GM18499 (cell line): Measurements from ENCODE around the gene TMEM258.

ENCODE experiments used
- ATAC-seq: cut with Tn5 transposase; IDR thresholded peaks from one replicate; pipeline ENCODE4 v1.9.1; 2021; ENCODE audit warnings: moderate number of reproducible peaks; ENCODE audit not compliant: insufficient read depth, unreplicated experiment

The TMEM258 gene

DNA sequence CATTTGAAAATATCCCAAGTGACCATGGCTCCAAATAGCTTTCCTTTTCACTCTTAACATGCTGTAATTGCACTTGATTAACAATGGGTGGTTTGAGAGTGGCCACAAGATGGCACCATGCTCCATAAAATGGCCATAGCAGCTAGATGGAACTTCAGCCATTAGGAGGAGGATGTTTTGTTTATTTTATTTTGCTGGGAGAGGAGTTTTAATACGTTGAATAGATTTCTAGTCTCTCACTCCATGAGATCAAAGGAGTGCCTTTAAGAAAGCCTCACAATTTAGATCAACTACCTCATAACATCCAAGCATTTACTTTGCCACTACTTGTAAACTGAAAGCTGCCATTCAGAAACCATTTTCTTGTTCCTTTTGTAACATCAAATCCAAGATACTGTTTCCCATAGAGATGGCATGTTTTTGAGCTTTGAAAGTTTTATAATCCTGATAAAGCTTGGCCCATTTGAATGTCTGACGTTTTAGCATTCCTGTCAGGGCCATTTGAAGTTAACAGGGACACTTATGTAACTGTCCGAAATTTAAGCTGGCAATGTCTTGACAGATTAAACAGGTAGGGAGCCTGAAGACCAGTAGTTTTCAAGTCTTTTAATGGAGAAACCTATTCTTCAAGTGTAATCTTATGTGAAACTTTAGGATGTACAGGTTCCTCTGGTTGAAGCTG, 5.0 kb upstream of the TMEM258 start:
- no peak for ATAC-seq

DNA sequence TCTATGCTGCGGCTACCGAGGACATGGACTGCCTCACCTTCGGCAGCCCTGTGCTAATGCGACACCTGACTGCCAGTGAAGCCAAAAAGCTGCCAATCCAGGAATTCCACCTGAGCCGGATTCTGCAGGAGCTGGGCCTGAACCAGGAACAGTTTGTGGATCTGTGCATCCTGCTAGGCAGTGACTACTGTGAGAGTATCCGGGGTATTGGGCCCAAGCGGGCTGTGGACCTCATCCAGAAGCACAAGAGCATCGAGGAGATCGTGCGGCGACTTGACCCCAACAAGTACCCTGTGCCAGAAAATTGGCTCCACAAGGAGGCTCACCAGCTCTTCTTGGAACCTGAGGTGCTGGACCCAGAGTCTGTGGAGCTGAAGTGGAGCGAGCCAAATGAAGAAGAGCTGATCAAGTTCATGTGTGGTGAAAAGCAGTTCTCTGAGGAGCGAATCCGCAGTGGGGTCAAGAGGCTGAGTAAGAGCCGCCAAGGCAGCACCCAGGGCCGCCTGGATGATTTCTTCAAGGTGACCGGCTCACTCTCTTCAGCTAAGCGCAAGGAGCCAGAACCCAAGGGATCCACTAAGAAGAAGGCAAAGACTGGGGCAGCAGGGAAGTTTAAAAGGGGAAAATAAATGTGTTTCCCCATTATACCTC, 3.6 kb upstream of the TMEM258 start:
- no peak for ATAC-seq

DNA sequence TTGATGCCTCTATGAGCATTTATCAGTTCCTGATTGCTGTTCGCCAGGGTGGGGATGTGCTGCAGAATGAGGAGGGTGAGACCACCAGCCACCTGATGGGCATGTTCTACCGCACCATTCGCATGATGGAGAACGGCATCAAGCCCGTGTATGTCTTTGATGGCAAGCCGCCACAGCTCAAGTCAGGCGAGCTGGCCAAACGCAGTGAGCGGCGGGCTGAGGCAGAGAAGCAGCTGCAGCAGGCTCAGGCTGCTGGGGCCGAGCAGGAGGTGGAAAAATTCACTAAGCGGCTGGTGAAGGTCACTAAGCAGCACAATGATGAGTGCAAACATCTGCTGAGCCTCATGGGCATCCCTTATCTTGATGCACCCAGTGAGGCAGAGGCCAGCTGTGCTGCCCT, 3.1 kb upstream of the TMEM258 start:
- no peak for ATAC-seq

DNA sequence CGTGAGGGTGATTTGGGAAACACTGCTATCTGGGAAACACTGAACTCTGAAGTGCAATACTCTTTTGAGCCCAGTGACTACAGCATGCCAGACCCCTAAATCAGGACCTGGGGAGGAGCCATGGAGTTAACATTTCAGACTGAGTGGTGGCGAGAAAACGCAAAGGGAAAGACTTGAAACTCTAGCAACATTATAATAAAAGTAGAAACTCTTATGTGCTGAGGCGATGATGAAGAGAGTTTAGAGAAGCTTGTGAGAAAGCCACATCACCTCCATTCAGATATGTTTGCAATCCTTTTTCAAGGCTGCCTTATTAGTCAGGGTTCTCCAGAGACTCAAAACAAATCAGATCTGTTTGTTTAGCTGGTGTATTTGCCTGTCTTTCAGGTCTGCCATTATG, 2.2 kb upstream of the TMEM258 start:
- no peak for ATAC-seq

DNA sequence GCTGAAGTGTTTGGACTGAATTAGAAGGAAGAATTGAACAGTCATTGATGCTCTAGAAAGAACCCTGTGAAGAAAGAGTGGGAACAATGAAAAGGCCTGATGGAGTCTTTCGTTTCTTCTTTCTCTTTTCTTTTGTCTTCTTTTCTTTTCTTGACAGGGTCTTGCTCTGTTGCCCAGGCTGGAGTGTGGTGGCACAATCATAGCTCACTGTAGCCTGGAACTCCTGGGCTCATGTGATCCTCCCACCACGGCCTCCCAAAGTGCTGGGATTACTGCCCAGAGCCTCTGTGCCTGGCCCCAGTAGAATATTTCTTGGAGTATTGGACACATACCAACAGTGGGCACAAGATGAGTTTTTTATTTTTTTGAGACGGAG, 1.4 kb upstream of the TMEM258 start:
- ATAC-seq = no peak

DNA sequence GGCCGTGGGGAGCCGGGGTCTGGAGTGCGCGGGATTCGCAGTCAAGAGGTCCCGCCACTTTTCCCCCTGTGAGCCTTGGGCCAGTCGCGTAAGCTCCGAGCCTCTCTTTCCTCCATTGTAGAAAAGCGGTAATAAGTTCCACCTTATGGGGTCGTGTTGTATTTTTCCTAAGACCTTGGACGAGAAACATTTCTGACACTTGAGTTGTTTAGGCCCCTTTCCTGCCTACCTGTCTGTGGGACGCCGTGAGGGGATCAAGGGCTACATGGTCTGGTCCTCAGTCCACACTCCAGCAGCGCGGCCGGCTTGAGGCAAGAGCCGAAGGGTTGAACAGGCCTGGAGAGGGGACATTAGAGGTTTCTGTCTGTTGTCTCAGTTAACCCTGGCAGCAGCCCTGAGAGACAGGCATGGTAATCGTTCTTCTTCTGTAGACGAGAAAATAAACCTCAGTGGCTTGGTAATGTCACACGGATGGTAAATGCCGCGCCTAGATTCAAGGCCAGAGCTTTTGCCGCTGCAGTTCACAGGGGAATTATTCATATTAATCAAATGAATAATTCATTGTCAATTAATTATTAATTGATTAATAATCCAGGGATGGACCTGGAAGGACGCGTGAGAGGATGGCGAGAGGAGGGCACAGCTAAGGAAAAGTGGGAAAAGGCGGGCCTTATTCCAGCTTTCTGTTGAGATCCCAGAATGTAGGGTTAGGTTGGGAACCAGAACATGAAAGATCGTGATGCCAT, 857 bp upstream of the TMEM258 start:
- no peak for ATAC-seq

DNA sequence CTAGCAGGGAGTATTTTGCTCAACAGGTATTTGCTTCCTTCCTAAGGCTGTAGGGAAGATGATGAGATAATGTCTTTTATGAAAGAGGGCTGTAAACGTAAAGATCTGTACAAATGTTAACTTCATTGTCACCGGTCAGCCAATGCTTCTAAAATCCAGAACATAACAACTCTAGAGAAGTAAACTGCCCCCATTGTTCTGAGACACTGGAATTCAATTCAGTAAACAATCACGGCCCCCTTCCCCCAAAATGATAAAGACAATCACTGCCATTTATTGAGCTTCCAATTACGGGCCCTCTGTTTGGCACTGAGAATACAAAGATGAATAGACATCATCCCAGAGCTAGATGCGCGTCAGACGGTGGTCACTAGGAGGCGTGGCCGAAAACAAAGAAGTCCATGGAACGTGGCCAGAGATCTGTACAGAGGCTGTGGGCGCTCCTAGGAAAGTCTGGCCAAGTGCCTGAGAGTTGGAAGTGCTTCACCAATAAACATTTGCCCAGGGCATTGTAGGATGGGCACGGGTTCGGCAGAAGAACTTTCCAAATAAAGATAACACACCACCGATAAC, 576 bp downstream of the TMEM258 start:
- no peak for ATAC-seq

DNA sequence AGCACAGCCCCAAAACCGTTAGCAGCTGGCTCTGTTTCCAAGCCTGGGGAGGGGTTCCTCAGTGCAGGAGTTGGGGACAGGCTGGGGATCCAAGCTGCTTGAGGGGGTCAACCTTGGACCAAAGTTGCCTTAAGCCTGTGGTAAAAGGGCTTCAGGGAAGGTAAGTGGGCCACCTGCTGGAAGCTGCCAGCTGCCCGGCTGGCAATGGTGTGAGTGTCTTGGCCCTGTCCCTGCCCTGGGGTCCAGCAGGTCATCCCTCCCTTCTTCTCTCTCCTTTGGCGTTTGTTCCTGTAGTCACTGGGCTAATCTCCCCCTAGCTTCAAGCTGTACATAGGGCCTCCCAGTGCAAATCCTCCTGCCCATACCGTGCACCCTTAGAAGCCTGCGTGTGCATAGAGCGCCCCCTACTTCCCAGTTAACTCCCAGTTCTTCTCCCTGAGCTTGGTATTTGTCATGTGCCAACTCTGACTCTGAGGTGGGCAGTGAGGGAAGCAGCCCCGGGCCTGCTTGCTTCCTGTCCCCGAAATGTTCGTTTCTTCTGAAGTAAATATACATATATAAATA, 4.4 kb downstream of the TMEM258 start:
- ATAC-seq = no peak

DNA sequence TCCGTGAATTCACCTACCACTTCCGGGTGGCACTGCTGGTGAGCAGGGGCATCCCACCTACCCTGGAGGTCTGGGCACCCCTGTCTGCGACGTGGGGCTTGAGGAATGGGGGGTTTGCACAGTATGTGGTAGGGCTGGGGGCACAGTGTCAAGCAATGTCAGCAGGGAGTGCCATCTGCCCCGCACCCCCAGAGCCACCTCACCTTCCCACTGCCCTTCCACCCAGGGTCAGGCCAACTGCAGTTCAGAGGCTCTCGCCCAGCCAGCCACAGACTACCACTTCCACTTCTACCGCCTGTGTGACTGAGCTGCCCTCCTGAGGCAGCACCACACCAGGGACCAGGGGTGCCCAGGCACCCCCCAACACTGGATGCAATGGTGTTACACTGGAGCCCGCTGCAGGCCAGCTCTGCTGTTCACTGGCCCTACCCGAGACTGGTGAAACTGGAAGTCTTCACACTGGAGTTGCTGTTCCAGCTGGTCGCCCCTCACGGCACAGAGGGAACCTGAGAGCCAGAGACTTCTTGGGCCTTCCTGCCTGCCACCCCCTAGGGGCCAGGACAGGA, 6.5 kb downstream of the TMEM258 start:
- ATAC-seq = no peak

DNA sequence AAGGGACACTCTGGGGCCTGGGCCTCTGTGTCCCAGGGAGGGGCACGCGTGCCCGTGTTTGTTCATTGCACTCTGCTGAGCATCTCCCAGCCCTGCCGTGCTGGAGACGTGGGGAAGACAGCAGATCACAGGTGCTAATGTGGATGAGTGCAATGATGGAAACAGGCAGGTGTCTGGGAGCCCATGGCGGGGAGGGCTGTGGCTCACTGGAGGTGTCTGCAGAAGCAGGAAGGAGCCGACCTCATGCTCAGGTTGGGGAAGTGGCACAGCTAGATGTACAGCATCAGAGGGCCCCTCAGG, 7.9 kb downstream of the TMEM258 start:
- no peak for ATAC-seq

DNA sequence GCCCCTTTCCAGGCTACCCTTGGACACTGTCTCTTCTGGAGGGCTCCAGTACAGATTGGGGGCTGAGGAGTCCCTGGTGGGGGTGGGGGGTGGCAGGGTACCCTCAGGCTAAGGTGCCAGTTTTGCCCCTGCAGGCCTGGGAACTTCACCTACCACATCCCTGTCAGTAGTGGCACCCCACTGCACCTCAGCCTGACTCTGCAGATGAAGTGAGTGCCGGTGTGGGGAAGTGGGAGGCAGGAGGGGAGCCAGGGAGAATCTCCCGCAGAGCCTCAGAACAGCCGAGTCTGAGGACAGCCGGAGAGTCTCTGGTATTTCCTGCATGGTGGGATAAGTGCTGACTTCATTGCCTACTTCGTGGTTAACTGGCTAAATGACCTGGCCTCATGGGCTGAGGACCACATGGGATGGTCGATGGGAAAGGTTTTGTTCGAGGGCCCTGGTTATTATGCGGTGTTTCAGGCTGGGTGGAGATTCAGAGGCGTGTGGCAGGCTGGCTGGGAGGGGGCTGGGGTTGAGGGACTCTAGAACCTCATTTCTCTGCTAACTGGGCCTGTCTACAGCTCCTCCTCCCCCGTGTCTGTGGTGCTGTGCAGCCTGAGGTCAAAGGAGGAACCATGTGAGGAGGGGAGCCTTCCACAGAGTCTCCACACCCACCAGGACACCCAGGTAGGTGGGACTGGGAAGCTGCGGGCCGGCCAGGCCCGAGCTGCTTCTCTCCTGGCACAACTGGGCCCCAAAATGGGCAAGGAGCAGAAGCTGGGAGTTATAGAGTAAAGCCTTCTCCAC, 8.5 kb downstream of the TMEM258 start:
- ATAC-seq = no peak

DNA sequence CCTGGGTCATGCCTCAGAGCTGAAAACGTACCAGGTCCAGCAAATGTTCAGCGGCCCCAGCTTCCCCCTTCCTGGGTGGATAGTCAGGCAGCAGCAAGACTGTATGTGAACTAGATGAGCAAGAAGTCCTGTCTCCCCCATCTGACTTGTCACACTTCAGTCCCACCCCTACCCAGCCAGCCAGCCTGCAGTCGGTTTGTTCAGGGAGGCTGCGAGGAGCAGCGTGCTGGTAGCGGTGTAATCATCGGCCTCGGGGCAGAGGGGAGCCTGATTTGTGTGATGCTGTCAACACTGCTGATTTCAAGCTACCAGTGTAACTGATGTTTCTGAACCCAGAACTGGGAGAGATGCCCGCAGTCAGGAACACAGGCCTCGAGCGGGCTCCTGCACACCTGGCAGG, 9.6 kb downstream of the TMEM258 start:
- no peak for ATAC-seq

DNA sequence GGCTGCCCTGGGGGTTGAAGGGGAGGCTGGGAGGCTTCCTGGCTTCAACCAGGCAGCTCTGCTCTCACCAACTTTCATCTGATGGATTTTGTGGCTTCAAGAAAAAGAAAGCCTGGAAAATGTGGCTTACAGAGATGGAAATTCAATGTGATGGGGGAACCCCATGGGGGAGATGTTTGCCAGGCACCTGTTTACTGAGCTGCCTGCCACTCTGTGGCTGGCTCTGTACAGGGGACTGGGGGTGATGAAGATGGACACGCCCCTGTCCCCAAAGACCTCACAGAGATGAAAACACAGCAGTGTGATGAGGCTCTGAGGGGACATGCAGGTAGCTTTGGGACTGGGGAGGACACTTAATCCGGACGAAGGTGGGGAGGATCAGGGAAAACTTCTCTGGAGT, 10.1 kb downstream of the TMEM258 start:
- ATAC-seq = no peak

DNA sequence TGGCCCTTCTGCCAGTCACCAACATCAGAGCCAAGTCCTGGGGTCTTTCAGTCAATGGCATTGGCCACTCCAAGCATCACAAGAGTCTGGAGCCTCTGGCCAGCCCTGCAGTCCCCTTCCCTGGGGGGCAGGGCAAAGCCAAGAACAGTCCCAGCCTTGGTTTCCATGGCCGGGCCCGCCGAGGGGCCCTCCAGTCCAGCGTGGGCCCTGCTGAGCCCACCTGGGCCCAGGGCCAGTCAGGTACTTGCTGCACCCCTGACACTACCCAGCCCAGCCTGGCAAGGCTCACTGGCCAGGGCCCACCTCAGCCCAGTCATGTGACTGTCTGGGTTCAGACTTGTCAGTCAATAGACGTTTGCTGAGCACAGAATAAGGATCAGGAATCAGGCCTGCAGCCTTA, 10.8 kb downstream of the TMEM258 start:
- ATAC-seq = no peak

DNA sequence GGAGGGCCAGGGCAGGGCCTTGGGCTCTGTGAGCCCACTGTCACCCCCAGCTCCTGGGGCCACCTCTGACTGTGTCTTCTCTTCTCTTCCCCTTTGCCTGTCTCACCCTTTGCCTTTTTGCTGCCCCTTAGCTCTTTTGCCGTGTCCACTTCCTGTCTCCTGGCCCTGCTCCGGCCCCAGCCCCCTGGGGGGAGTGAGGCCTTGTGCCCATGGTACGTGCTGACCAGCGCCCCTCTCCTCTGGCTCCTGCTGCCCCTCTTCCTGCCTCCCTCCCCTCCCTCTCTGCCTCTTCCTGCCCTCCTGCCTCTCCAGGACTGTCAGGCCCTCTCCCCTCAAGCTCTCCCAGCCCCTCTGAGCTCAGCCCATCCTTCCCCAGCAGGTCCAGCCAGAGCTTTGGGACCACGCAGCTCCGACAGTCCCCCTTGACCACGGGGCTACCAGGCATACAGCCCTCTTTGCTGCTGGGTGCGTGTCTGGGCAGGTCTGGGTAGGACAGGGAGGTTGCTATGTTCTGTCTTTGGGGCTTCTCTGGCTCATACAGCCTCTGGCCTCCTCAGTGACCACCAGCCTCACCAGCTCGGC, 11.7 kb downstream of the TMEM258 start:
- no peak for ATAC-seq

DNA sequence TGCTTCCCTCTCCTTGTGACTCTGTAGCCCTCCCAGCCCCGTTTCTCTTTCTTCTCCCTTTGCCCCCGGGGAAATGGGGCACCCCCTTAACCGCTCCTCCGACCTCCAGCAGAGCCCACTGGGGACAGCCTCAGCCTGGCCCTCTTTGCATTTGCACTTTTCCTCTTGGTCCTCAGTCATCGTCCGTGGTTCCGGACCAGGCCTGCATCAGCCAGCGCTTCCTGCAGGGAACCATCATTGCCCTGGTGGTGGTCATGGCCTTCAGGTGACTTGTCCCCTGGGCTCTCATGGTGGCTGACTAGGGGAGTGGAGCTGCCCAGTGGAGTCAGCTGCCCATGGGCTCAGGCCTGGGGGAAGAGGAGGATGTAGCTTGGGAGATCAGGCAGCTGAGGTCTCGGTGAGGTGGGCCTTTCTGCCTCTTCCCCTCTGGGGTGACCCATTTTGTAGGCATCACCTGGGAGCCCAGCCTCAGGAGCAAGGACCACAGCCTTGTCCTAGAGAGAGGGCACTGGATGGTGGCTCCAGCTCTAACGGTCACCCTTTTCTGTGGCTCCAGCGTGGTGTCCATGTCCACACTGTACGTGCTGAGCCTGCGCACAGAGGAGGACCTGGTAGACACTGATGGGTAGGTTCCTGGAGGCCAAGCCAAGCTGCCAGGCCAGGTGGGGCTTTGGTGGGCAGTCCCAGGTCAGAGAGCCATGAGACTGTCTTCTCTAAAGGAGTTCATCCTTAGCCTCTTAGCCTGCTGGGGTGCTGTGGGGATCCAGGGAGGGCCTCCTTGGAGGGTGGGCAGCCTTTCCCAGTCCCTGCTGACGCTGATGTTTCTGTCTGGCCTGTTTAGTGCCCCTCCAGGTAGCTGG, 12.5 kb downstream of the TMEM258 start:
- ATAC-seq = no peak

DNA sequence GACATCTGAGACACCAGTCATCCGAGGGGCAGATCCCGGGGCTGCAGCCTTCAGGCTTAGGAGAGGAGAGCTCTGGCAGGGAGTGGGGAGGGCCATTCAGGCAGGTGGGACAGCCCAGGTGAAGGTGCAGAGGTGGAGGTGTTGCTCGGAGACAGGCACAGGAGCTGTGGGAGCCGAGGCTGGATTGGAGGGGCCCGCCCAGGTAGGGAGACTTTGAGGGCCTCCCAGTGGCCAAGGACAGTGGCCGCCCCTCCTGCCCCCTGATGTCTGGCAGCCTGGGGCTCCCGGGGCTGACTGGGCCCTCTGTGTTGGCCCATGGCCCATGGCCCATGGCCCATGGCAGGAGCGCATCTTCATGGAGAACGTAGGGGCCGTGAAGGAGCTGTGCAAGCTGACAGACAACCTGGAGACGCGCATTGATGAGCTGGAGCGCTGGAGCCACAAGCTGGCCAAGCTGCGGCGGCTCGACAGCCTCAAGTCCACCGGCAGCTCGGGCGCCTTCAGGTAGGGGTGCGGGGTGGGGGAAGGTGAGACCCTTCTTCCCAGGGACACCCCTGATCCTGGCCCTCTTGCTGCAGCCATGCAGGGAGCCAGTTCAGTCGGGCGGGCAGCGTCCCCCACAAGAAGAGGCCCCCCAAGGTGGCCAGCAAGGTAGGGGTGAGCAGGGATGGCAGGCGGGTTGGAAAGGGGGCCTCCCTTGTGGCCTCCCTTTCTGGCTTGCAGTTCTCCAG, 13.3 kb downstream of the TMEM258 start:
- no peak for ATAC-seq

DNA sequence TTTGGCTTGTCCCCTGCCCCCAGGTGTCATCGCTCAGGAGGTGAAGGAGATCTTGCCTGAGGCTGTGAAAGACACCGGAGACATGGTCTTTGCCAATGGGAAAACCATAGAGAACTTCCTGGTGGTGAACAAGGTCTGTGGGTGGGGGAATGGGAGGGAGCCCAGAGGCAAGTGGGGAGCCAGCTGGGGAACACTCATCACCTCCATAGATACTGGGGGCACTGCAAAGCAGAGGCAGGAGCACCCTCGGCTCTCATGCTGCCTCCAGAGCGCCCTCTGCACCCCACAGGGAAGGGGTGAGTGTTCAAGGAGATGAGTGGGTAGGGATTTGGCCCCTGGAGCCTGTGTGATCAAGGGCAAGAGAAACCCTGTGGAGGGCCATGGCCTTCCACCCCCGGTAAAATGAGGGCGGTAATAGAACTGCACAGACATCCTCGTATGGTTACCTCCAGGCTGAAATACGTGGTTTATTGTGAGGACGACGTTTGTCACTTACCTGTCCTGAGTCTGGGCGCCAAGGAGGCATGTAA, 14.0 kb downstream of the TMEM258 start:
- ATAC-seq = no peak
